ENCODE measurements around the gene MIPOL1.
"Not testable (repeated sequence)": the region's sequence is repeated elsewhere in the genome, so short reads cannot be mapped to it uniquely, and the experiment has no call there.

Gene MIPOL1

GRCh38 chr14:37213016-37213415 lies 15.3 kb downstream of the MIPOL1 start:
- no peaks in the 10 kb centered on the region for H3K9me3 ChIP-seq
- no peak for TF ChIP-seq CTCF (IDR thresholded peaks at IDR 0.05)

GRCh38 chr14:37215345-37215744 lies 17.6 kb downstream of the MIPOL1 start:
- TF ChIP-seq CTCF (IDR thresholded peaks at IDR 0.05): no peak
- H3K4me3 ChIP-seq (ENCODE audit: low read depth in 1 of 2, low read length in 1 of 2): no peak overlapping the region
- no peaks in the 10 kb centered on the region for H3K4me1 ChIP-seq (ENCODE audit: control insufficient read depth in 1 of 2, insufficient read depth in 1 of 2, low read depth in 1 of 2, low read length in 1 of 2)
- H3K27me3 ChIP-seq: no peaks in the 10 kb centered on the region
- no peaks in the 10 kb centered on the region for H3K36me3 ChIP-seq
- no peaks in the 10 kb centered on the region for H3K9me3 ChIP-seq
- no peak overlapping the region for H3K27ac ChIP-seq

More at GRCh38 chr14:37213016-37213415, 15.3 kb downstream of the MIPOL1 start:
- Histone ChIP-seq H3K4me3 (ENCODE audit: low read depth in 1 of 2, low read length in 1 of 2) (no peak overlapping the region), H3K4me1 (ENCODE audit: control insufficient read depth in 1 of 2, insufficient read depth in 1 of 2, low read depth in 1 of 2, low read length in 1 of 2) (no peaks in the 10 kb centered on the region), H3K27ac (no peak overlapping the region), H3K27me3 (no peaks in the 10 kb centered on the region), H3K36me3 (no peaks in the 10 kb centered on the region)

- no peak for TF ChIP-seq CTCF (IDR thresholded peaks at IDR 0.05)
- H3K4me3 ChIP-seq (ENCODE audit: low read depth in 1 of 2, low read length in 1 of 2): no peak overlapping the region
- H3K27me3 ChIP-seq: no peaks in the 10 kb centered on the region
- no peak overlapping the region for H3K27ac ChIP-seq
- H3K9me3 ChIP-seq: no peaks in the 10 kb centered on the region
- H3K36me3 ChIP-seq: no peaks in the 10 kb centered on the region
- no peaks in the 10 kb centered on the region for H3K4me1 ChIP-seq (ENCODE audit: control insufficient read depth in 1 of 2, insufficient read depth in 1 of 2, low read depth in 1 of 2, low read length in 1 of 2)
These were observed 23.3 kb downstream of the MIPOL1 start for GRCh38 chr14:37221073-37221472.

GRCh38 chr14:37223947-37224474 lies 26.3 kb downstream of the MIPOL1 start:
- H3K4me3 ChIP-seq (ENCODE audit: low read depth in 1 of 2, low read length in 1 of 2): no peak overlapping the region
- no peaks in the 10 kb centered on the region for H3K36me3 ChIP-seq
- no peaks in the 10 kb centered on the region for H3K27me3 ChIP-seq
- no peak for TF ChIP-seq CTCF (IDR thresholded peaks at IDR 0.05)
- no peaks in the 10 kb centered on the region for H3K4me1 ChIP-seq (ENCODE audit: control insufficient read depth in 1 of 2, insufficient read depth in 1 of 2, low read depth in 1 of 2, low read length in 1 of 2)
- no peak overlapping the region for H3K27ac ChIP-seq
- H3K9me3 ChIP-seq: no peaks in the 10 kb centered on the region

GRCh38 chr14:37225668-37226067 lies 27.9 kb downstream of the MIPOL1 start:
- H3K4me1 ChIP-seq (ENCODE audit: control insufficient read depth in 1 of 2, insufficient read depth in 1 of 2, low read depth in 1 of 2, low read length in 1 of 2); H3K27ac ChIP-seq; H3K36me3 ChIP-seq; H3K27me3 ChIP-seq; H3K4me3 ChIP-seq (ENCODE audit: low read depth in 1 of 2, low read length in 1 of 2); H3K9me3 ChIP-seq: not testable (repeated sequence)

GRCh38 chr14:37230551-37231194 lies 32.9 kb downstream of the MIPOL1 start:
- H3K27me3 ChIP-seq: no peaks in the 10 kb centered on the region
- H3K4me1 ChIP-seq (ENCODE audit: control insufficient read depth in 1 of 2, insufficient read depth in 1 of 2, low read depth in 1 of 2, low read length in 1 of 2): no peaks in the 10 kb centered on the region
- no peak overlapping the region for H3K27ac ChIP-seq
- H3K4me3 ChIP-seq (ENCODE audit: low read depth in 1 of 2, low read length in 1 of 2): no peak overlapping the region
- H3K36me3 ChIP-seq: no peaks in the 10 kb centered on the region
- no peaks in the 10 kb centered on the region for H3K9me3 ChIP-seq
- peak; percentile 47 for TF ChIP-seq CTCF (IDR thresholded peaks at IDR 0.05)
